Liver (tissue), 9 donors: ENCODE data around the gene ZNF239. TPM values are rescaled to one million over a fixed set of nuclear protein-coding genes. Genes with fewer than 3 reads are reported as not detected.

Experiments
- DNase-seq: peaks from one replicate; pipeline ENCODE4 v3.0.0-alpha.2; 2017; ENCODE audit warnings: low spot score
- H3K27ac ChIP-seq, 2 donors: one replicate each; pipeline ENCODE4 v1.7.0; 2013; ENCODE audit warnings: inconsistent platforms in 2 of 2, low read length in 2 of 2, control low read depth in 1 of 2, low read depth in 1 of 2, mild to moderate bottlenecking in 1 of 2
- H3K27me3 ChIP-seq, 4 donors: one replicate each; pipeline versions ENCODE4 v1.6.1 to v1.7.0; 2013; ENCODE audit warnings: low read length in 3 of 4, inconsistent platforms in 1 of 4, mild to moderate bottlenecking in 1 of 4, moderate library complexity in 1 of 4; ENCODE audit not compliant: control insufficient read depth in 4 of 4, insufficient read depth in 4 of 4
- H3K36me3 ChIP-seq, 4 donors: one replicate each; pipeline versions ENCODE4 v1.6.1 to v1.7.0; 2013; ENCODE audit warnings: low read length in 3 of 4, mild to moderate bottlenecking in 3 of 4, low read depth in 1 of 4, moderate library complexity in 1 of 4; ENCODE audit not compliant: control insufficient read depth in 4 of 4, insufficient read depth in 3 of 4
- H3K4me1 ChIP-seq, 4 donors: one replicate each; pipeline versions ENCODE4 v1.6.1 to v1.7.0; 2013; ENCODE audit warnings: low read length in 3 of 4, mild to moderate bottlenecking in 3 of 4, moderate library complexity in 1 of 4; ENCODE audit not compliant: control insufficient read depth in 4 of 4, insufficient read depth in 4 of 4
- H3K4me3 ChIP-seq, 3 donors: one replicate each; pipeline versions ENCODE4 v1.6.1 to v1.7.0; 2013; ENCODE audit warnings: low read length in 3 of 3, control low read depth in 1 of 3, low read depth in 1 of 3, mild to moderate bottlenecking in 1 of 3
- H3K9ac ChIP-seq, 2 donors: one replicate each; pipeline ENCODE4 v1.7.0; 2013; ENCODE audit warnings: low read length in 2 of 2, mild to moderate bottlenecking in 2 of 2, moderate library complexity in 2 of 2, control low read depth in 1 of 2, low read depth in 1 of 2
- H3K9me3 ChIP-seq, 4 donors: one replicate each; pipeline versions ENCODE4 v1.6.1 to v1.7.0; 2013; ENCODE audit warnings: low read length in 3 of 4; ENCODE audit not compliant: control insufficient read depth in 4 of 4
- EGR1 ChIP-seq, 2 donors: IDR thresholded peaks; 2 replicates each; pipeline ENCODE4 v1.6.1; 2016 to 2018; ENCODE audit warnings: antibody characterized with exemption in 2 of 2, low read depth in 2 of 2
- FOXA1 ChIP-seq: IDR thresholded peaks from 2 replicates; pipeline ENCODE4 v1.6.1; 2016; ENCODE audit warnings: antibody characterized with exemption
- GABPA ChIP-seq, 2 donors: IDR thresholded peaks in 1 of 2; conservative IDR thresholded peaks in 1 of 2; 2 replicates each; pipeline ENCODE4 v1.6.1; 2016; ENCODE audit warnings: antibody characterized with exemption in 2 of 2, mild to moderate bottlenecking in 1 of 2, moderate library complexity in 1 of 2
- HNF4A ChIP-seq, 2 donors: conservative IDR thresholded peaks; 2 replicates each; pipeline ENCODE4 v1.6.1; 2016; ENCODE audit warnings: antibody characterized with exemption in 2 of 2, mild to moderate bottlenecking in 2 of 2
- HNF4G ChIP-seq: IDR thresholded peaks from 2 replicates; pipeline ENCODE4 v1.6.1; 2016; ENCODE audit warnings: antibody characterized with exemption
- JUND ChIP-seq, 2 donors: IDR thresholded peaks; 2 replicates each; pipeline ENCODE4 v1.6.1; 2016; ENCODE audit warnings: antibody characterized with exemption in 2 of 2
- NR2F2 ChIP-seq: IDR thresholded peaks from 2 replicates; pipeline ENCODE4 v1.6.1; 2016; ENCODE audit warnings: antibody characterized with exemption
- RAD21 ChIP-seq, 2 donors: IDR thresholded peaks; 2 replicates each; pipeline ENCODE4 v1.6.1; 2016; ENCODE audit warnings: antibody characterized with exemption in 2 of 2, mild to moderate bottlenecking in 2 of 2
- REST ChIP-seq: IDR thresholded peaks from 2 replicates; pipeline ENCODE4 v1.6.1; 2016; ENCODE audit warnings: antibody characterized with exemption, mild to moderate bottlenecking
- RXRA ChIP-seq, 2 donors: IDR thresholded peaks; 2 replicates each; pipeline ENCODE4 v1.6.1; 2017 to 2018; ENCODE audit warnings: antibody characterized with exemption in 2 of 2, mild to moderate bottlenecking in 1 of 2
- TAF1 ChIP-seq: conservative IDR thresholded peaks from 2 replicates; pipeline ENCODE4 v1.6.1; 2016; ENCODE audit warnings: antibody characterized with exemption, mild to moderate bottlenecking
- YY1 ChIP-seq: IDR thresholded peaks from 2 replicates; pipeline ENCODE4 v1.6.1; 2016; ENCODE audit warnings: antibody characterized with exemption, mild to moderate bottlenecking
- WGBS: extraction: QIAGEN DNeasy Blood & Tissue Kit; methylation state at CpG from one replicate; pipeline ENCODE4 v1.1.7; 2013; 5-methylcytosine and 5-hydroxymethylcytosine counted together
- polyA plus RNA-seq, 2 donors: library from polyadenylated mRNA; stranded (reverse) in 1 of 2; unstranded in 1 of 2; fragments of 200-250 nt in 1 of 2; fragments of >200 nt in 1 of 2; fragmentation: Nextera tagmentation in 1 of 2; extraction: Ambion mirVana in 1 of 2; gene quantifications; one replicate each; pipeline versions ENCODE4 v1.2.1 to v1.2.3, GENCODE V29; 2013 to 2015
- total RNA-seq, 2 donors: library from RNA; depleted of rRNA; stranded (reverse); fragments of >200 nt; gene quantifications; one replicate each; pipeline ENCODE4 v1.2.3, GENCODE V29; 2014
- TF ChIP-seq, protein P1 (sequence below): IDR thresholded peaks from 2 replicates; pipeline ENCODE4 v1.6.1; 2016; ENCODE audit warnings: antibody characterized with exemption
- TF ChIP-seq, protein P2 (sequence below): fragments of 150-350 bp; IDR thresholded peaks from 2 replicates; pipeline ENCODE4 v1.5.1; 2017; ENCODE audit warnings: improper control_type of control experiment, low read depth, low read length; ENCODE audit not compliant: missing input control
- TF ChIP-seq, protein P3 (sequence below): IDR thresholded peaks from 2 replicates; pipeline ENCODE4 v1.6.1; 2016; ENCODE audit warnings: antibody characterized with exemption
- donor health status: healthy.
- donor health status: healthy.
- donor health status: healthy.
- donor health status: healthy.
- donor health status: healthy.

The ZNF239 gene
- total and polyA plus RNA-seq, 4 donors: 0.57 to 2.1 (median 1.1) TPM

GRCh38 chr10:43570971-43571370, 3.4 kb downstream of the ZNF239 start:
- H3K9me3 ChIP-seq: peaks cover 0 to 2% (median 0%) of the 10 kb centered on the region in 4 donors
- no peak overlapping the region for H3K4me3 ChIP-seq
- H3K27me3 ChIP-seq: no peaks in the 10 kb centered on the region
- H3K27ac ChIP-seq: no peak overlapping the region
- H3K36me3 ChIP-seq: no peaks in the 10 kb centered on the region
- H3K9ac ChIP-seq: no peak overlapping the region
- WGBS: 59% methylated on average over 1 of the region's 1 CpG
- no peak for TF ChIP-seq NR2F2
- TF ChIP-seq RXRA (IDR thresholded peaks at IDR 0.05): no peak
- TF ChIP-seq EGR1 (IDR thresholded peaks at IDR 0.05; ENCODE audit: low read depth in 2 of 2): no peak
- TF ChIP-seq REST: no peak
- TF ChIP-seq JUND (IDR thresholded peaks at IDR 0.05): no peak
- TF ChIP-seq, protein P1, sequence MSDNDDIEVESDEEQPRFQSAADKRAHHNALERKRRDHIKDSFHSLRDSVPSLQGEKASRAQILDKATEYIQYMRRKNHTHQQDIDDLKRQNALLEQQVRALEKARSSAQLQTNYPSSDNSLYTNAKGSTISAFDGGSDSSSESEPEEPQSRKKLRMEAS: no peak
- no peak for TF ChIP-seq TAF1
- no peak for TF ChIP-seq HNF4G
- TF ChIP-seq, protein P2, sequence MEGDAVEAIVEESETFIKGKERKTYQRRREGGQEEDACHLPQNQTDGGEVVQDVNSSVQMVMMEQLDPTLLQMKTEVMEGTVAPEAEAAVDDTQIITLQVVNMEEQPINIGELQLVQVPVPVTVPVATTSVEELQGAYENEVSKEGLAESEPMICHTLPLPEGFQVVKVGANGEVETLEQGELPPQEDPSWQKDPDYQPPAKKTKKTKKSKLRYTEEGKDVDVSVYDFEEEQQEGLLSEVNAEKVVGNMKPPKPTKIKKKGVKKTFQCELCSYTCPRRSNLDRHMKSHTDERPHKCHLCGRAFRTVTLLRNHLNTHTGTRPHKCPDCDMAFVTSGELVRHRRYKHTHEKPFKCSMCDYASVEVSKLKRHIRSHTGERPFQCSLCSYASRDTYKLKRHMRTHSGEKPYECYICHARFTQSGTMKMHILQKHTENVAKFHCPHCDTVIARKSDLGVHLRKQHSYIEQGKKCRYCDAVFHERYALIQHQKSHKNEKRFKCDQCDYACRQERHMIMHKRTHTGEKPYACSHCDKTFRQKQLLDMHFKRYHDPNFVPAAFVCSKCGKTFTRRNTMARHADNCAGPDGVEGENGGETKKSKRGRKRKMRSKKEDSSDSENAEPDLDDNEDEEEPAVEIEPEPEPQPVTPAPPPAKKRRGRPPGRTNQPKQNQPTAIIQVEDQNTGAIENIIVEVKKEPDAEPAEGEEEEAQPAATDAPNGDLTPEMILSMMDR: no peak
- TF ChIP-seq FOXA1: no peak
- peaks cover 0 to 3% (median 0%) of the 10 kb centered on the region in 4 donors for H3K4me1 ChIP-seq
- DNase-seq: no peak

GRCh38 chr10:43569681-43570080, 4.7 kb downstream of the ZNF239 start:
- H3K9me3 ChIP-seq: peaks cover 0 to 2% (median 0%) of the 10 kb centered on the region in 4 donors
- H3K27ac ChIP-seq: no peak overlapping the region
- peaks cover 0 to 3% (median 0%) of the 10 kb centered on the region in 4 donors for H3K4me1 ChIP-seq
- no peaks in the 10 kb centered on the region for H3K27me3 ChIP-seq
- H3K9ac ChIP-seq: no peak overlapping the region
- no peaks in the 10 kb centered on the region for H3K36me3 ChIP-seq
- no peak for DNase-seq
- TF ChIP-seq RXRA (IDR thresholded peaks at IDR 0.05) (no peak), JUND (IDR thresholded peaks at IDR 0.05) (no peak), REST (no peak), YY1 (no peak), RAD21 (IDR thresholded peaks at IDR 0.05) (no peak), HNF4A (conservative IDR thresholded peaks at IDR 0.05) (no peak), GABPA (IDR thresholded peaks at IDR 0.05 in 1 of 2, conservative IDR thresholded peaks at IDR 0.05 in 1 of 2) (no peak)
- TF ChIP-seq, protein P3, sequence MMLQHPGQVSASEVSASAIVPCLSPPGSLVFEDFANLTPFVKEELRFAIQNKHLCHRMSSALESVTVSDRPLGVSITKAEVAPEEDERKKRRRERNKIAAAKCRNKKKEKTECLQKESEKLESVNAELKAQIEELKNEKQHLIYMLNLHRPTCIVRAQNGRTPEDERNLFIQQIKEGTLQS: no peak
- TF ChIP-seq, protein P1: no peak
- TF ChIP-seq, protein P2: no peak
- no peak overlapping the region for H3K4me3 ChIP-seq
